Right hindlimb (tissue), 1 donor: ENCODE results near the gene RRP1.

ENCODE experiments used
- DNase-seq: peaks from one replicate; pipeline ENCODE4 v3.0.0-alpha.2; 2018

The RRP1 gene

GRCh38 chr21:43803558-43804300 lies 14.4 kb downstream of the RRP1 start:
- no peak for DNase-seq

GRCh38 chr21:43805275-43805800 lies 16.0 kb downstream of the RRP1 start:
- no peak for DNase-seq

- DNase-seq: no peak
Observed at GRCh38 chr21:43806017-43806710, 16.8 kb downstream of the RRP1 start.

- no peak for DNase-seq
Observed at GRCh38 chr21:43808367-43808766, 19.0 kb downstream of the RRP1 start.

DNA sequence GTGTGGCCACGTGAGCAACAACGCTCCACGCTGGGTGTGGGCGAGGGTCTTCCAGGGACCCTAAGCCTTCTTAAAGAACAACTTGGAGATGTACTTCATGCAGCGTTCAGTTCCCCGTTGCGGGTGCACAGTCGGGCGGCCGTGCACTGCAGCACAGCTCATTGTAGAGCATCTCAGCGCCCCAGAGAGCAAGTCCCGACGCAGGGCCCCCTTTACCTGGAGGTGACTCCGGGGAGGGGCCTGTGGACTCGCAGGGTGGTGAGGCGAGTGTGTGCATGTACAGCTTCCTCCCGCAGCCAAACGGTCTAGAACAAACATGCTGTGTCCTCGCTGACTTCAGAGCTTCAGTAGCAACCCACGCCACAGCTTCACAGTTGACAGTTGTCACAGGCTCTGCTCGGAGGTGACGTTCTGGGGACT lies 19.5 kb downstream of the RRP1 start:
- DNase-seq: no peak

- DNase-seq: no peak
Observed at GRCh38 chr21:43809346-43809799, 20.0 kb downstream of the RRP1 start.

GRCh38 chr21:43809853-43810504 lies 20.6 kb downstream of the RRP1 start:
- DNase-seq: no peak

GRCh38 chr21:43810505-43811261 lies 21.3 kb downstream of the RRP1 start:
- DNase-seq: peak; percentile 83

GRCh38 chr21:43811262-43812105 lies 22.1 kb downstream of the RRP1 start:
- DNase-seq: no peak

DNA sequence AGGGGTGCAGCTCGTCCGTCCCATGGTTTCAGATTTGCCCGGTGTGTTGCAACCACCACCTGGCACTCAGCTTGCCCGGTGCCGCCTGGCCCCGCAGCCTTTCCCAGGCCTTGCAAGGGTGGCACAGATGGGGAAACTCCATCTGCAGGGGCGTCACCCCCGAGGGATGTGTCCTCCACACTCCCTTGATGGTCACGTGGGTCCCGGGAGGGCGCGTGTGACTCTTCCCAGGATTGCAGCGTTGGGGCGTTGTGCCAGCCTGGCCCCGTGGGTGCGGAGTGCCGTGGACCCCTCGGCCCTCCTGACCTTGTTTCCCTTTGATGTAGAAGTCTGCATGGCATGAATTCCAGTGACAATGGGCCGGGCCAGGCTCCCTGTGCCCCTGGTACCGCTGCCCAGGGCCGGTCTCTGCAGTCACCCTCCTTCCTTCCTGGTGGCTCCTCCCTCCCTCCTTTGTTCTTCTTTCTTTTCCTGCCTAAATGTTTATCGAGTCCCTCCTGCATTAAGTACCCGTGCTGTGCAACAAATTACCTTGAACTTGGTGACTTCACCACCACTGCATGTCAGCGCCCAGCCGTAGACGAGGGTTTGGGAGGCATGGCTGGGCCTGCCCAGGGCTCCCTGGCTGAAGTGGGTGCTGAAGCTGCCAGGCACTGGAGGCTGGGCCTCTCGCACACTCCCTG lies 22.9 kb downstream of the RRP1 start:
- no peak for DNase-seq

GRCh38 chr21:43812957-43813655 lies 23.7 kb downstream of the RRP1 start:
- DNase-seq: no peak

- DNase-seq: no peak
Observed at GRCh38 chr21:43813656-43813980, 24.2 kb downstream of the RRP1 start.

- no peak for DNase-seq
Observed at GRCh38 chr21:43814215-43815106, 25.1 kb downstream of the RRP1 start.

DNA sequence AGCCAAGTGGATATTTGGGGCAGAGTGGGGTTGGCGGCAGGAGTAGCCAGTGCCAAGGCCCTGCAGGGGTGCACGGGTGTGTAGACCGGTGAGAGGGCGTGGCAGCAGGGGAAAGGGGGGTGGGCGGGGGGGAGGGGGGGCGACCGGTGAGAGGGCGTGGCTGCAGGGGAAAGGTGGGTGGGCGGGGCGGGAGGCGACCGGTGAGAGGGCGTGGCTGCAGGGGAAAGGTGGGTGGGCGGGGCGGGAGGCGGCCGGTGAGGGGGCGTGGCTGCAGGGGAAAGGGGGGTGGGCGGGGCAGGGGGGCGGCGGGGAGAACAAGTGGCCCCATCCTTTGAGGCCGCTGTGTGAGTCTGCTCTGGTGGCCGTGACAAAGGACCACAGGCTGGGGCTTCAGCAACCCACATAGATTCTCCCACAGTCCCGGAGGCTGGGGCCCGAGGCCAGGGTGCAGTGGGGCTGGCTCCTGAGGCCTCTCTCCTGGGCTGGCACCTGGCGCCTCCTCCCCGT lies 25.8 kb downstream of the RRP1 start:
- no peak for DNase-seq

- no peak for DNase-seq
Observed at GRCh38 chr21:43815991-43816390, 26.6 kb downstream of the RRP1 start.

DNA sequence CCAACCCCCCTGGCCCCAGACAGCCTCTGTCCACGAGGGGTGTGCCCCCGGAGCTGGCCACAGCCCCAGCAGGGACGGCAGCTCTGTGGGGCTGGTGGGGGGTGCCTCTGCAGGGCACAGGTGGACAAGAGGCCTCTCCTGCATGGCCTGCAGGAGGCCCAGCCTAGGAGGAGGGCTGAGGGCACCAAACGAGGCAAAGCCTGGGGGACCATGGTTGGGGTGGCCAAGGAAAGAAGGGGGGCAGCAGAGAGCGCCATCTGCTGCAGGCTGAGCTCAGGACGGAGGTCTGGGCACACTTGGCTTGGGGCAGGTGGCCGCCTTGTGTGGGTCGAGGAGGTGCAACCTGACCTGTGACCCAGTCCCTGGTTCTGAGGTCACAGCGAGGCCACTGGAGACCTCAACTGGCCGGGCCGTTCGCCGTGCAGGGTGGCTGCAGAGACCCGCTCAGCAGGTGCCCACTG lies 27.3 kb downstream of the RRP1 start:
- DNase-seq: no peak

DNA sequence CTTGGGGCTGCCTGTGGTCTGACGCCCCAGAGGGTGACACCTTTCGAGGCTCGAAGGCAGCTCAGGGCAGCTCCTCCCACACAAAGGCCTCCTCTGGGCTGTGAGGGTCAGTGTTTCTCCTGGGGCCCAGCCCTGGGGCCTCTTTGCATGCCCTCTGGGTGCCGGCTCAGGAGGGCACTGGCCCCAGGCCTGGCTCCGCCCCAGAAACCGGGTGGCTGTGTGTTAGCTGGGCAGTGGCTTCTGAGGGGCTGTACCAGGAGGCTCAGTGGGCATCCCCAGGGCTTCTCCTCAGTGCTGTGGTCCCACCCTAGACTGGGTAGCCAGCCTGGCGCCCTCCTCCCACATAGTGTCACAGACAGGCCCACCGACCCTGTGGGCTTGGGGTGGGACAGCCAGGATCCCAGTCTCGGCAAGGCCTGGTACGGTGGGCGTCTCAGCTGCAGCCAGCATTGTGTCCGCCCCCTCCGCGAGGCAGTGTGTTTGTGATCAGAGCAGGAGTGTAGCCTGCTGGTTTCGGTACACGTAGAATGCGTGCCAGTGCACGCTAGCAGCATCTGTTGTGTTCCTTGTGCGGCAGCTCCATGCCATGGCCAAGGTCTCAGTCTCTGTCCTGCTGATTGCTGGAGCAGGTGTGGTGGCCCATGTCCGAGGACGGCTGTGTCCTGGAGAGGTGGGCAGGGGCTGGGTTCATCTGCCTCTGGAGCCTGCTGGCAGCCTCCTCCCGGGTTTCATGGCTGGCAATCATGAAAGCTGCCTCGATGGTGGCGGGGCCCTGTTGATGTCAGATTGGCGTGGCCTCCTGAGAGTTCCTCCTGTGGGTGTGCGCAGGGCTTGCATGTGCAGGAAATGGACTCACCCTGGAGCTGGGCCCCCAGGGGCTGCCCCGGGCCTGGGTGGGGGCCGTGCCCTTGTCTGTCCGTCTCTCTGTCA lies 28.0 kb downstream of the RRP1 start:
- peak; percentile 18 for DNase-seq

DNA sequence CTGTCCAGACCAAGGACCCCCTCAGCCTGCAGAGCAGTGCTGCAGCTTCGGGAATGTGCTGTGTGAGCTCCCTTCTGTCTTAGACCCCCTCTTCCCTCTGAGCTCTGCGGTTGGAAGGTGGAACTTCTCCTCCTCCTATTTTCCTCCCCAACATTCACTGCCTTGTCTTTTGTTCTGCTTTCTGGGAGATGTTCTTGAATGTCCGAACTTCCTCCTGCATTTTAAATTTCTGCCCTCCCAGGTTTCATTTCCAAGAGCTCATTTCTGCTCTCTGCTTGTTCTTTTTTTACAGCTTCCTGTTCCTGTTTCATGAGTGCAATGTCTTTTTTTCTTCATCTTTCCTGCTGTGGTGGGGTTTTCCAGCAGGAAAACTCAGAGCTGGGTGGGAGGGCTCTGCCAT lies 29.3 kb downstream of the RRP1 start:
- DNase-seq: no peak
